H54 (cell line): ENCODE data around the gene C1orf159.
A peak's percentile ranks its signal among the peaks of the same experiment; 100 is the strongest.

Experiments
- DNase-seq: peaks from one replicate; pipeline ENCODE4 v3.0.0; 2011; ENCODE audit warnings: low spot score, mixed read lengths; ENCODE audit not compliant: insufficient read length
- FAIRE-seq: peaks from 3 replicates; lab custom pipeline; 2011; peaks lifted over from hg19 to GRCh38; lab: Jason Lieb, UNC
- POLR2A ChIP-seq: IDR thresholded peaks from 2 replicates; pipeline ENCODE4 v1.6.1; 2011; ENCODE audit warnings: low read depth, mild to moderate bottlenecking, low read length

The C1orf159 gene

GRCh38 chr1:1115786-1116700 is at the start of gene C1orf159:
Gene C1orf159, minus strand, starts transcription at chr1:1116089. Its CDS starts 24,546 bp downstream, at chr1:1091543.
- FAIRE-seq (peak; percentile 43), DNase-seq (peak; percentile 98)
- TF ChIP-seq POLR2A: no peak

GRCh38 chr1:1165485-1165884 is 49.6 kb upstream of the C1orf159 start:
- no peak for DNase-seq
- no peak for FAIRE-seq
- TF ChIP-seq POLR2A: no peak

GRCh38 chr1:1164701-1165451 is 49.0 kb upstream of the C1orf159 start:
- DNase-seq (no peak), FAIRE-seq (no peak)
- no peak for TF ChIP-seq POLR2A

GRCh38 chr1:1164361-1164700 is 48.4 kb upstream of the C1orf159 start:
- FAIRE-seq: no peak
- no peak for TF ChIP-seq POLR2A

GRCh38 chr1:1163538-1164070 is 47.7 kb upstream of the C1orf159 start:
- DNase-seq (no peak), FAIRE-seq (no peak)
- TF ChIP-seq POLR2A: no peak

More at GRCh38 chr1:1164361-1164700, 48.4 kb upstream of the C1orf159 start:
- DNase-seq: no peak

- TF ChIP-seq POLR2A: no peak
- DNase-seq (no peak), FAIRE-seq (no peak)
These were observed 47.0 kb upstream of the C1orf159 start for GRCh38 chr1:1162597-1163537.

GRCh38 chr1:1161683-1162079 is 45.8 kb upstream of the C1orf159 start:
- TF ChIP-seq POLR2A: no peak
- DNase-seq (no peak), FAIRE-seq (no peak)

GRCh38 chr1:1161078-1161682 is 45.3 kb upstream of the C1orf159 start:
- no peak for TF ChIP-seq POLR2A
- no peak for FAIRE-seq
- DNase-seq: no peak

- no peak for DNase-seq
- TF ChIP-seq POLR2A: no peak
- FAIRE-seq: no peak
These were observed 44.5 kb upstream of the C1orf159 start for GRCh38 chr1:1160281-1160930.

- no peak for TF ChIP-seq POLR2A
- DNase-seq: peak; percentile 60
- FAIRE-seq: no peak
These were observed 42.2 kb upstream of the C1orf159 start for GRCh38 chr1:1157914-1158710.

- TF ChIP-seq POLR2A: peak; percentile 18; the same call in 1 of the 2 replicates
- DNase-seq: peak; percentile 98
- no peak for FAIRE-seq
These were observed 41.6 kb upstream of the C1orf159 start for GRCh38 chr1:1157426-1157913.
